AG04449 (cell line): ENCODE results near the gene GLO1.

Source experiments
- CTCF ChIA-PET: fragments of 350-600 bp; formaldehyde crosslinking; extraction: SDS; loops from one replicate; lab custom pipeline; 2021; ENCODE audit warnings: antibody characterized with exemption; lab: Yijun Ruan, JAX
- POLR2A ChIA-PET: fragments of 400-600, 350-600 bp; formaldehyde crosslinking; extraction: SDS; loops from one replicate; lab custom pipeline; 2020; ENCODE audit warnings: antibody characterized with exemption, inconsistent platforms; lab: Yijun Ruan, JAX
- DNase-seq: peaks from one replicate; pipeline ENCODE4 v3.0.0-alpha.2; 2010; ENCODE audit warnings: low read depth, low spot score
- H3K4me3 ChIP-seq: 2 replicates; pipeline ENCODE4 v1.5.1; 2011; ENCODE audit warnings: low read depth, mild to moderate bottlenecking, control low read depth, low read length
- CTCF ChIP-seq: IDR thresholded peaks from one replicate; pipeline ENCODE4 v1.5.1; 2011; ENCODE audit warnings: mild to moderate bottlenecking, moderate library complexity, low read length, control low read depth, inconsistent platforms; ENCODE audit not compliant: insufficient read depth; ENCODE audit errors: missing control alignments

Gene GLO1

GRCh38 chr6:38636027-38636426 is 66.9 kb downstream of the GLO1 start:
- TF ChIP-seq CTCF = no peak
- DNase-seq = no peak
- H3K4me3 ChIP-seq = no peak overlapping the region
- CTCF ChIA-PET = no interaction called here
- POLR2A ChIA-PET = no interaction called here

DNA sequence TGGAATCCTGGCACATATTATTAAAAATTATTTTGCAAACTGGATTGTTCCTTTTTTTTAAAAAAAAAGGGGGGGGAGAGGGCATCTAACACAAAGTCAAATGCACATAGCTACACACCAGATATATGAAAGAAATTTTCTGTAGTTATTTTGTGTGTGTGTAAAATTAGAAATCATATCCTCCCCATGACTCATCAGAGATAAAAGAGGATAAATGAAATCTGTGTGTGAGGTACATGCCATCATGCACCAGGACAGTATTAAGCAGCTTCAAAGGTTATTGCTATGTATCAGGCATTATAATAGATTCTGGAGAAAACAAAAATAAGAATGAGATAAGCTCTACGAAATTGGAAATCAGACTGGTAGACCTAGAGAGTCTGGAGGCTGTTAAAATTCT is 68.4 kb downstream of the GLO1 start:
- no peak overlapping the region for H3K4me3 ChIP-seq
- CTCF ChIA-PET = no interaction called here
- POLR2A ChIA-PET = no interaction called here
- no peak for TF ChIP-seq CTCF
- DNase-seq = no peak

DNA sequence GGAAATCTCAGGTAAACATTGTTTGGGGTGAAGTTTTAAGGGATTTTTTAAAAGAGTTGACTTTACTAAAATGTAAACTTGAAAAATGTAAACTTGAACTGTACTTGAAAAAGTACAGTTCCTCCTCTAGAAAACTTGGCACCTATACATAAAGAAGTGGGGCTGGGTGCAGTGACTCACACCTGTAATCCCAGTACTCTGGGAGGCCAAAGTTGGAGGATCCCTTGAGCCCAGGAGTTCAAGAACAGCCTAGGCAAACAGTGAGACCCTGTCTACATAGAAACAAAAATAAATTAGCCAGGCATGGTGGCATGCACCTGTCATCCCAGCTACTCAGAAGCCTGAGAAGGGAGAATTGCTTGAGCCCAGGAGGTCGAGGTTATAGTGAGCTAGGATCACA is 70.5 kb downstream of the GLO1 start:
- POLR2A ChIA-PET = no interaction called here
- CTCF ChIA-PET = no interaction called here
- no peak for TF ChIP-seq CTCF
- no peak overlapping the region for H3K4me3 ChIP-seq
- no peak for DNase-seq

- ChIA-PET POLR2A (no interaction called here), CTCF (no interaction called here)
- H3K4me3 ChIP-seq = no peak overlapping the region
- TF ChIP-seq CTCF = no peak
- DNase-seq = no peak
Observed at GRCh38 chr6:38631186-38631783, 71.7 kb downstream of the GLO1 start.
